KG1 (cell line): Measurements from ENCODE around the gene R3HDM2.

Source experiments
- DNase-seq: peaks from one replicate; lab custom pipeline; 2025; lab: John Stamatoyannopoulos, UW

R3HDM2 gene

DNA sequence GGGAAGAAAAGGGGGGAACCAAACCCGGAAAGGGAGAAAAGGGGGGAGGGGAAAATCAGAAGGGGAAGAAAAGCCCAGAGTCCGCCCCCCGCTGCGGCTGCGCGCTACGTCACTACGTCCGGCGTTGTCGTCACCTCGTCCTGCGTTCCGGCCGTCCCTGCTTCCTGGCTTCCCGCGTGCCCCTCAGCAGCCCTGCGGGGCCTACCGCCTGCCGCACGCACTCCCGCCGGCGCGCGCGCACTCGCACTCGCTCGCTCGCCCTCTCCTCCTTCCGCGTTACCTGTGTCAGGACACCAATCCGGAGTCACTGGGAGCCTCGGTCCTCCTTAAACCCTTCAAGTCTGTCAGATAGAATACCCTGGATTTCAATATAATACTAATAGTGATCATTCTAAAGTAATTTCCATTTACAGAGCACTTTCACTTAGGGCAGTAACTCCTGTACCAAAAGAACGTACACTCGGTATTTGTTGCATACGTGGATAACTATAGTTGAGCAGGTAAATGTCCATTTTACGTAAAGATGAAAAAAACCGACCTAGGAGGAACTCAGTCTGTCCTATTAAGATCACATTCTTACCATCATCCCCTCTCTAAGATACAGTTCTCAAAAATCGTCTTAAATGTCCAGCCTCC lies at the start of gene R3HDM2:
TSS of gene R3HDM2 (minus strand) at position 113 of the 636 bp plus-strand sequence. CDS start 120,615 bp downstream, outside the sequence.
- DNase-seq = peak; percentile 76

DNA sequence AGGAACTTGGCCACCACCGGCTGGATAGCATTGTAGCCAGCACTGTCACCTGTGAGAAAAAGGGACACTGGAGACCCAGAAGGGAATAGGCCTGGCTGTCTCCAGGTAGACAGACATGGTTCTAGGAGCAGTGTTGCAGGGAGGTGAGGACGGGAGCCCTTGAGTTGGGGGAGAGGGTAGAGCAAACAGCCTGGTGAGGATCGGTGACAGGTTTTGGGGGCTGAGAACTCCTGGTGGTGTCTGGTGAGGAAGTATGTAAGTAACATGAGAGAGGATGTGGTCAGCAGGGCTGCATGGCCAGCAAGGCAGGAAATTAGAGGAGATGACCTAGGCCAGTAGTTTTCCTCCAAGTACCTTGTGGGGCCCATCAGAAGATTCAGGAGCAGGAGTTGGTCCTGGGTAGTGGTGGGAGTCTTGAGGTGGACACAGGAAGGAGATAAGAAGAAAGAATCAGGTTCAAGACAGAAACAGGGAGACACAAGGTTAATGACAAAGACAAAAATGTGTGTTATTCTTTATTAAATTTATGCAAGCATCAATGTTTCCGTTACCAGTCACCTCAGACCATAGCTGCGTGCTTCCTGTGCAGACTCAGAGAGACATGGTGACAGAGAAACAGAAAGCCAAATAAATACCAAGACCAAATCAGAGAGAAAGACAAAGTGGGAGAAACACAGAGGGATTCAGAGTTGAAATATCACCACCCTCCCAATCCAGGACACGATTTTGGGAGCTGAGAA lies 48.7 kb upstream of the R3HDM2 start, which contains the start of gene ARHGAP9:
TSS of gene ARHGAP9 (minus strand) at position 491 of the 740 bp plus-strand sequence. CDS start at position 31, 460 bp downstream.
- no peak for DNase-seq

DNA sequence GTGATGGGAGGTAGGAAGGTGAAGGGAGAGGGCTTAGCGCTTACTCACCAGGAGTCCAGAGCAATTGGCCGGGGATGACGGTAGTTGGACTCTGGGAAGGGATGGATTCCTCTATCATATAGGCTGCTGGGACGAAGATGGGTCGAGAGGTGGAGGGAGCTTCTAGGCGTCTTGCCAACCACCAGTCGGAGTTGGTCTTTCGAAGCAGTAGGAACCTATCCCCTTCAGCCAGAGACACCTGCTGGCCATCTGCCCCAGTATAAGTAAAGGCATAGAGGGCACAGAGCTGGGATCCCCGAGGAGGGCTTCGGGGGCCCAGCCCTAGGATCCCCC lies 48.2 kb upstream of the R3HDM2 start:
- no peak for DNase-seq

DNA sequence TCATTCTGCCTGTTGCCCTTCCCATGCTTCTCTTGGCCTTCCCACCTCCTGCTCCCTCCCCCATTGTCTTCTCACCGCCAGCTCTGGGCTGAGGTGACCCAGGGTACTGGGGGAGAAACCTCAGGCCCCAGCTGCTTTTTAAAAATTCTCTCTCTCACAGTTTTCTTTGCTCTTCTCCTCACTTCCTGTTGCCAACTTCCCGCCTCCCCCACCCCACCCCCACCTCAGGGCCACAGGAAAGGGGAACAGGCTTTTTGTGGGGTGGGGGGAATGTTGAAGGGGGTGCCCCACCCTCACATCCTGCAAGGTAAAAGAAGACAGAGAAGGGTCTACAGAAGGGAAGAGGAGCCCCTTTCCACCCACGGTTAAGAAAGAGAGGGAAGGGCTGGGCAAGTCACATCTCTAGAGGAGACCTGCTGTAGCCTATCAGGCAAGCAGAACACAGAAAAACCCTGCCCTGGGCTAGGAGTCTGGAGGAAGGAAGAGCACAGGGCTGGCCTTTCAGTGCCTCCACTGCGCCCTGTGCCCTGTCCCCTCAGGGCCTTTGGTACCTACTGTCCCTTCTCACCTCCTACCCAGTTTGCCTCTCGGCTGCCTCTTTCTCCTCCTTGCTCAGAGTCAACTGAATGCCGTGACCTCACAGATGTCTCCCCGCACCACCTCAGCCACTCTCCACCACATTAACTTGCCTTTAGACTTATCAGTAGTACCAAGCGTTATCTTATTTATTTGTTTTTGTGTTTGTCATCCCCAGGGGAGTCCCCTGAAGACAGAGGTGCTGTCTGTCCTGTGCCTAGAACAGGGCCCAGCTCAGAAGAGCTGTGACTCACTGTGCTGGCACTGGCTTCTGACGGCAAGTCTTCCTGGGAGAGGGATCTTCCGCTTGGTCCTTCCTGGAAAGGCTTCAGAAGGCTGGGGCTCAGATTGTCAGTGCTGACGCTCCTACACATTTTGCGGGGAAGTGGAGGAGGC lies 47.2 kb upstream of the R3HDM2 start:
- no peak for DNase-seq

DNA sequence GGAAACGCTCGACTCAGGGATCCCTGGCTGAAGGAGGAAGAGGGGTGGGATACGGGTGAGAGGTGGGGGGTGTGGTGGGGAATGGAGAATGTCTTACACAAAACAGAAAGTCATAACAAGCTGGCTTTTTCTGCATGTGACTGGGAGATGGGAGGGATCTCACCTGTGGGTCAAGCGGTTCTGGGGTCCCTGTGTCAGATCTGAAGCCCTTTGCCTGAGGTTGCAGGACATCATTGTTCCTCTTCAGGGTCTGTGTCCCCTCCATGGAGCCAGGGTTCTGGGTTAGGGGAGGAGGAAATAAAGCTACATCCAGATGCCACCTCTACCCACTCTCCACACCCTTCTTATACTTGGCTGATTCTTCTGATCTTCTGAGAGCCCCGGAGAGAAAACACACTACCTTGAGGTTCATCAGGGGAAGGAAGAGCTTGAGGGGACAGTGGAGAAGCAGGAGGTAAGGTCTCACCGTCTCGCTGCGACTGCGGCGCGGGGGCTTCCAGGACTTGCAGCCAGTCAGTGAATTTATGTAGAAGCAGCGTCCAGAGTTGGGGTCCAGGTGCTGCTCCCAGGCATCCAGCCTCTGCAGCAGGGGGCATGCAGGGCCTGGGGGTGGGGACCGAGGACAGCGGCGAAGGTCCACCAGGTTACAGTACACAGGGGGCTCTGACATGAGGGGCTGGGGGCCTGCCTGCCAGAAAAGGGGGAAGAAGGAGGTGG lies 46.3 kb upstream of the R3HDM2 start:
- DNase-seq = no peak

DNA sequence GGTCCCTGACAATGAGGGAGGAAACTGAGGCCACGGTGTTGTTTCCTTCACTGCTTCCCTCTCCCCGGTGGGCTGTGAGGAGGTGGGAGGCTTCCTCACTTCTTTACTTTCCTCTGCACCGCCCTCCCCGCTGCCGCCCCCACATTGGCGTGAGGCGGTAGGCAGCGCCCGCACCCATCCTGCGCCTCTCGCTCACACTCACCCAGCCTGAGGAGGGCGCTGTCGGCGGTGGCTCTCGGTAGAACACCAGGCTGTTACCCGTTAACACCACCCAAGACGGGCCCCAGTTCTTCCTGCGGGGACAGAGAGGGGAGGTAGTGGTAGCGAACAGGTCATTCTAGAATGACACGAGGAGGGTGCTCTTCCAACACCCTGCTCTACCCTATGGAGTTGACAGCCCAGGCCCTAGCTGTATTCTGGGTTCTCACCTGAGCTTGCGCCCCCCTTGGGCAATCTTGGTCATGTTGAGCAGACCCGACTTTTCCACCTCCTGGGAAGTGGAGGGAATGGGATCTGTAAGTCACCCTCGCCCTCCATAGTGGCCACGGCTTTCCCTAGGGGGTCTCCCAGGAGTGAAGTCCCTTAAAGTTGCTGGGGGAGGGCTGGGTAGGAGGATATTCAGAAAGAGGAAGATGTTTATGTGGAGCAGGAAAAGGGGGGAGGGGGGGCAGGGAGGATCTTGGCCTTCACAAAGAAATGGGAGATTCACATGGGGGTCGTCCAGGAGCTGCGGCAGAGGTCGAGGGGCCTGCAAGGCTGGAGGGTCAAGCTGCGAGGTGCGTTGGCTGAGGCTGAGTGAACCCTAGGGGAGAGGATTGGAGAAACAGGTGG lies 45.5 kb upstream of the R3HDM2 start:
- peak; percentile 51 for DNase-seq

DNA sequence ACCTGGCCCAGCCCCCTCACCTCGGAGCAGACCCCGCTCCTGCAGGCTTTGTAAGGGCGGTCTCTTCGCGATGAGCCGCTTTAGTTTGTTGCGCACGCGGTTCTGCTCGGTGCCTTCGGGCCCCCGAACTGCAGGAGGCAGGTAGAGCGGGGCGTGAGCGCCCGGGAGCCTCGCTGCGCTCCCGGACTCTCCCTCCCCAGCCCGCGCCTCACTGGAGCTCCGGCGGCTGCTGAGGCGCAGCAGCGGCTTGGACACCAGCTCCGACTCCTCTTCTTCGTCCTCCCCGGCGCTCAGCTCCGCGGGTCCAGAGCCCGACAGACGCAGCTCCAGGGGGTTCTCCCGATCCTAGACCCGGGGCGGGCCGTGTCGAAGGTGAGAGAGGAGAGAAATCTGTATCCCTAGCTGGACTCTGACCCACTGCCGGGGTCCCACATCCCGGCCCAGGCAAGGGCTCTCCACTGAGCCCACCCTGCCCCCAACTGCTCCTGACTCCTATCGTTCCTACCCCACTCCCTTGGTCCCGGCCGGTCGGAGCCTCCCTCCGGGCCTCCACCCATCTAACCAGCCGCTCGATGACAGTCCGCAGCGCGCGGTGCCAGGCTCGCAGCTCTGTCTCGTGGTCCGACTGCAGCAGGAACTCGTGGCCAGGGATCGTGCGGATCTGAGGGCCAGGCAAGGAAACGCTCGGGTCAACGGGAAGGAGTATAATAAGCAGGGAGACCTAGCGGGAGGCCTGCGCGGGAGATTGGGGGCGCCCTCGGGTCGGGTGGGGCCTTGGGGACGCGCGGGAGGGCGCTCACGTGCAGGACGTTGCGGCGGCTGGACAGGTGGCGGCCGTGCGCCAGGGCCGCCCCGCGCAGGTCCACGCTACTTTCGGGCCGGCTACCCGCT lies 44.7 kb upstream of the R3HDM2 start:
- no peak for DNase-seq

DNA sequence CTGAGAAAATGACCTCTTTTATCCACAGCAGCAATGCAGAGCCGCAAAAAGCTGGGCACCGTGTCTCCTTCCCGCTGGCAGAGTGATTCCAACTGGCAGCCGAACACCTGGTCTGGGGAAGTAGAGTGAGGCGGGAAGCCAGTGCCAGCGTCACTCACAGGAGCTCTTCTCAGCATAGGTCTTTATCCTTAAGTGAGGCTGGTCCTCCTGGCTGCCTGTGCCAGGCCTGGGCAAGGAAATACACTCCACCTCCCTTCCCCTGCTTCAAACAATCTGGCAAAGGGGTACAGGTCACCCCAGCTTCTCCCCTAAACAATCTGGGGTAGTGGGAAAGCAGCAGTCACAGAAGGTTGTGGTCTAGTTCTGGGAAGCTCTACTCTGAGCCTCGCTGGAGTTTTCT lies 44.0 kb upstream of the R3HDM2 start:
- no peak for DNase-seq

DNA sequence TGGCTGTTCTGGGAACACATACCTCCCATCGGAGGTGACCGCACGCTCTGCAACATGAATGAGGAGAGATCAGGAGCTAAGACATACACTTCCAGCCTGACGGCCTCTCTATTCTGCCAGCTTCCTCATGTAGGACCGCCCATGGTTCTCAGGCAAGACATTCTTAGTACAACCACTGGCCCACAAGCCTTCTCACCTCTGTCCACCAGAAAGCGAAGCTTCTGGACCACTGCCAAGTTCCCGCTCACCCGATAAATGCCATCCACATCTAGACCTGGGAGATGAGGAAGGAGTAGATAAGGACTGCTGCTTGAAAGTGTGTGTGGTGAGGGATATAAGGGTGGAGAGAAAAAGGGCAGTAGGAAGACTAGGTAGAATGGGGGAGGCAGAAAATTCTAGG lies 43.6 kb upstream of the R3HDM2 start:
- no peak for DNase-seq

DNA sequence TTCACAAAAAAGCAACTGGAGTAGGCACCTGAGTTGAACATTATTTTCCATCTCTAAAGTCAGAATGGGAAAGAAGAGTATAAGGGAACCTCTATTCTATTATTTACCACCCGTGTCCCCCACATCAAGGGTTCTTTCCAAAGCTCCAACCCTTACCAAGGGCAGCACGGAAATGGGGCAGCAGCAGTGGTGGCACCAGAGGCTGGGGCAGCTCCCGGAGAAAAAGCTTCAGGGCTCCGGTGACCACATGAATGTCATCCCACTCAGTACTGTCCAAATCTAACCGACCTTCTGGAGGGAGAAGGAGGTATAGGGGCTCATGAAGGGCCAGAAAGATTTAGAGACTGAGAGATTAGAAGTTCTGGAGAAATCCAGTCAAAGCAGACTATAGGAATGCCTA lies 43.0 kb upstream of the R3HDM2 start:
- no peak for DNase-seq

DNA sequence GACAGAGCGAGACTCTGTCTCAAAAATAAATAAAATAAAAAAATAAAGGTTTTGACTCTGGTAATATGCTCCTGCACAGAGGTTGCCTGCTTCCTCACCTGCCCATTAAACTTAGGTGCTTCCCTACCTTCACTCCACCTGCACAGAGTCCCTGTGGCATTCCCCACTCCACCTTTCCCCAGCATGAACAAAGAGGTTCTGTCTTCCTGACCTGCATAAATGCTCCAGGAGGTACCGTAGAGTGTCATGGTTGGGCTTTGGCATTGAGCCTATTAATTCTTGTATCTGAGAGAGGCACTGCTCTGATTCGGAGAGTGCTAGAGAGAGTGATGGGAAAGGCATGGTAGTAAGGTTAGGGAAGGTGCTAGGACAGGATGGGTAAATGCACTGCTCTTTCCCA lies 42.5 kb upstream of the R3HDM2 start:
- DNase-seq = no peak

DNA sequence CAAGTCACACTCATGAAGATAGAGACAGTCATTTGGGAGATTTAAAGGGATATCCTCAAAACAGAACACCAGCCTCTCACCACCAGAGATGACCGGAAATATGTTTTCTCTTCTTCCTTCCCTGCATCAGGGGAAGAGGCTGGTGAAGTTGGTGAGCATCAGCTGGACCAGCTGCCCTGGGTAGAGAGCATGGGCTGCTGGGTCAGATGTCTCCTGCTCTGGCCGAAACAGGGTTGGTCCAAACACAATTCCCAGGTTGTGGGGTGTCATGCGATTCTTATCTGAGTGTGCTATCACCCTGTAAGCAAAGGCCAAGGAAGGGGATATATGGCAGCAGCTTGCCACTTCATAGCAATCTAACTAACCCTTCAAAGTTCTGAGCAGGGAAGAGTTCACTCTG lies 41.5 kb upstream of the R3HDM2 start:
- DNase-seq = no peak

DNA sequence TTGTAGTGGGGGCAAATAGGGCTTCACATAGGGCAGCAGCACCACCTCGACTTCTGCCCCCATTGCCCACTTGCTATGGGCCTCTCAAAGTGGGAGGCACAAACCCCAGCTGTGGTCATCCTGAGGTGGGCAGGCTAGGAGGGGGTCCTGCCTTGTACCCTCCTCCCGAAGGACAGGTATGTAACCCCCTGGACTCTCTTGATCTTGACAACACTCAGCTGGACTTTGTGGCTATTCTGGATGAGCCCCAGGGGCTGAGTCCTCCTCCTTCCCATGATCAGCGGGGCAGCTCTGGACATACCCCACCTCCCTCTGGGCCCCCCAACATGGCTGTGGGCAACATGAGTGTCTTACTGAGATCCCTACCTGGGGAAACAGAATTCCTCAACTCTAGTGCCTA lies 40.8 kb upstream of the R3HDM2 start:
- no peak for DNase-seq

DNA sequence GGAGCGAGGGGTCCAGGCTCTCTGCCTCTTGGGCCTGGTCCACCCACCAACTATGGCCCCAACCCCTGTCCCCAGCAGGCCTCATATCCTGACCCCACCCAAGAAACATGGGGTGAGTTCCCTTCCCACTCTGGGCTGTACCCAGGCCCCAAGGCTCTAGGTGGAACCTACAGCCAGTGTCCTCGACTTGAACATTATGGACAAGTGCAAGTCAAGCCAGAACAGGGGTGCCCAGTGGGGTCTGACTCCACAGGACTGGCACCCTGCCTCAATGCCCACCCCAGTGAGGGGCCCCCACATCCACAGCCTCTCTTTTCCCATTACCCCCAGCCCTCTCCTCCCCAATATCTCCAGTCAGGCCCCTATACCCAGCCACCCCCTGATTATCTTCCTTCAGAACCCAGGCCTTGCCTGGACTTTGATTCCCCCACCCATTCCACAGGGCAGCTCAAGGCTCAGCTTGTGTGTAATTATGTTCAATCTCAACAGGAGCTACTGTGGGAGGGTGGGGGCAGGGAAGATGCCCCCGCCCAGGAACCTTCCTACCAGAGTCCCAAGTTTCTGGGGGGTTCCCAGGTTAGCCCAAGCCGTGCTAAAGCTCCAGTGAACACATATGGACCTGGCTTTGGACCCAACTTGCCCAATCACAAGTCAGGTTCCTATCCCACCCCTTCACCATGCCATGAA lies 40.3 kb upstream of the R3HDM2 start:
- no peak for DNase-seq

DNA sequence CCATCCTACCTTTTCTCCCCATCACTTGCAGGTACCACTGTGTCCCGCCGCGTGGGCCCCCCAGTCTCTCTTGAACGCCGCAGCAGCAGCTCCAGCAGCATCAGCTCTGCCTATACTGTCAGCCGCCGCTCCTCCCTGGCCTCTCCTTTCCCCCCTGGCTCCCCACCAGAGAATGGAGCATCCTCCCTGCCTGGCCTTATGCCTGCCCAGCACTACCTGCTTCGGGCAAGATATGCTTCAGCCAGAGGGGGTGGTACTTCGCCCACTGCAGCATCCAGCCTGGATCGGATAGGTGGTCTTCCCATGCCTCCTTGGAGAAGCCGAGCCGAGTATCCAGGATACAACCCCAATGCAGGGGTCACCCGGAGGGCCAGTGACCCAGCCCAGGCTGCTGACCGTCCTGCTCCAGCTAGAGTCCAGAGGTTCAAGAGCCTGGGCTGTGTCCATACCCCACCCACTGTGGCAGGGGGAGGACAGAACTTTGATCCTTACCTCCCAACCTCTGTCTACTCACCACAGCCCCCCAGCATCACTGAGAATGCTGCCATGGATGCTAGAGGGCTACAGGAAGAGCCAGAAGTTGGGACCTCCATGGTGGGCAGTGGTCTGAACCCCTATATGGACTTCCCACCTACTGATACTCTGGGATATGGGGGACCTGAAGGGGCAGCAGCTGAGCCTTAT lies 39.6 kb upstream of the R3HDM2 start:
- DNase-seq = no peak

DNA sequence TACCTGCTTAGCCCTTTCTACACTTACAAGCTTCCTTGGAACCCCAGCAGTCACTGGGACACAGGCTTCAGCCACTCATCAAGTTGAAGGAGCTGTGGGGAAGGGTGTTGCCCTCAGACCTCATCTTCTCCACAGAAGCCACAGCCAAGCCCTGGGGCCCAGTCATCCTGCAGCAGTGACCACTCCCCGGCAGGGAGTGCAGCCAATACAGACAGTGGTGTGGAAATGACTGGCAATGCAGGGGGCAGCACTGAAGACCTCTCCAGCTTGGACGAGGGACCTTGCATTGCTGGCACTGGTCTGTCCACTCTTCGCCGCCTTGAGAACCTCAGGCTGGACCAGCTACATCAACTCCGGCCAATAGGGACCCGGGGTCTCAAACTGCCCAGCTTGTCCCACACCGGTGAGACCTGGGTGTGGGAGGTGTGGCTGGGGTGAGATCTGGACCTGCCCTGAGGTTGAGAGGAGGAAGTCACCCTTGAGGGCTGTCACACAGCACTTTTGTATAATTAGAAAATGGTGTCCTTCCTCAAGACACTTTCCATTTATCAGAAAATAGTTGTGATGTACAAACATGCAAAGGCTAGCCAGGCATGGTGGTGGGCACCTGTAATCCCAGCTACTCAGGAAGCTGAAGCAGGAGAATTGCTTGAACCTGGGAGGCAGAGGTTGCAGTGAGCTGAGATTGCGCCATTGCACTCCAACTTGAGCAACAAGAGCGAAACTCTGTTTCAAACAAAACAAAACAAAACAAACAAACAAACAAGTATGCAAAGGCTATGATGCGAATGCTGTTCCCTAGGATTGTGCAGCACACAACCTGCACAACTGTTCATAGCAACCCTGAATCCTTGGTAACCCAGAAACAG lies 38.7 kb upstream of the R3HDM2 start:
- no peak for DNase-seq

DNA sequence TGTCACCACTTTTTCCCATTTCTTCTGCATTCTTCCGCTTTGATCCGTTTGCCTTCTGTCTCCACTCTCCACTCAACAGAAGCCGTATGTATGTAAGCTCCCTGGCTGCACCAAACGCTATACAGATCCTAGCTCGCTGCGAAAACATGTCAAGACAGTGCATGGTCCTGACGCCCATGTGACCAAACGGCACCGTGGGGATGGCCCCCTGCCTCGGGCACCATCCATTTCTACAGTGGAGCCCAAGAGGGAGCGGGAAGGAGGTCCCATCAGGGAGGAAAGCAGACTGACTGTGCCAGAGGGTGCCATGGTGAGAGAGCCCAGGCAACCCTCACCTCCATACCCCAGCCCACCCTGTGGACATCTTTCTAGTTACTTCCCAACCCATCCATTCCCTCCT lies 37.1 kb upstream of the R3HDM2 start:
- DNase-seq = no peak
